HepG2 (cell line): ENCODE data around the gene RNH1. TPM values are rescaled to one million over a fixed set of nuclear protein-coding genes. Genes with fewer than 3 reads are reported as not detected.

Experiments used
- CBFB ChIP-seq: sonication (generic); formaldehyde crosslinking; IDR thresholded peaks from 2 replicates; pipeline ENCODE4 v1.4.0; 2020; ENCODE audit warnings: missing genetic modification reagents
- DPF2 ChIP-seq: sonication (generic); formaldehyde crosslinking; IDR thresholded peaks from 2 replicates; pipeline ENCODE4 v1.4.0; 2020; ENCODE audit warnings: mild to moderate bottlenecking, low read depth, missing genetic modification reagents, borderline replicate concordance
- ETV6 ChIP-seq: sonication (generic); formaldehyde crosslinking; conservative IDR thresholded peaks from 2 replicates; pipeline ENCODE4 v1.4.0; 2020; ENCODE audit warnings: missing genetic modification reagents
- FOXM1 ChIP-seq: sonication (generic); formaldehyde crosslinking; IDR thresholded peaks from 2 replicates; pipeline ENCODE4 v1.5.0; 2020; ENCODE audit warnings: missing genetic modification reagents
- GATAD1 ChIP-seq: IDR thresholded peaks from 2 replicates; pipeline ENCODE4 v1.6.1; 2016; ENCODE audit warnings: missing genetic modification reagents, missing compliant biosample characterization
- HNRNPL ChIP-seq: fragments of 200-400 bp; formaldehyde crosslinking; IDR thresholded peaks from 2 replicates; pipeline ENCODE4 v1.6.1; 2017; ENCODE audit warnings: mild to moderate bottlenecking, low read depth, low read length
- HOXA9 ChIP-seq: sonication (generic); formaldehyde crosslinking; IDR thresholded peaks from 2 replicates; pipeline ENCODE4 v1.8.1; 2022; ENCODE audit warnings: missing genetic modification reagents, mild to moderate bottlenecking, moderate library complexity, borderline replicate concordance
- HOXD1 ChIP-seq: sonication (generic); formaldehyde crosslinking; IDR thresholded peaks from 2 replicates; pipeline ENCODE4 v1.5.0; 2020; ENCODE audit warnings: missing genetic modification reagents
- MAFF ChIP-seq: IDR thresholded peaks from 2 replicates; pipeline ENCODE4 v1.6.1; 2011; ENCODE audit warnings: low read depth, low read length, improper control_type of control experiment
- MED8 ChIP-seq: sonication (generic); formaldehyde crosslinking; IDR thresholded peaks from 2 replicates; pipeline ENCODE4 v1.8.1; 2023; ENCODE audit warnings: mild to moderate bottlenecking, missing genetic modification reagents; ENCODE audit not compliant: insufficient replicate concordance
- MYC ChIP-seq: sonication (generic); formaldehyde crosslinking; IDR thresholded peaks from 2 replicates; pipeline ENCODE4 v1.9.0; 2021; ENCODE audit warnings: missing genetic modification reagents, borderline replicate concordance
- NCOA2 ChIP-seq: sonication (generic); formaldehyde crosslinking; IDR thresholded peaks from 2 replicates; pipeline ENCODE4 v1.8.0; 2022; ENCODE audit warnings: inconsistent platforms
- NPAS2 ChIP-seq: sonication (generic); formaldehyde crosslinking; IDR thresholded peaks from 2 replicates; pipeline ENCODE4 v1.8.0; 2022; ENCODE audit warnings: mild to moderate bottlenecking, missing genetic modification reagents, borderline replicate concordance
- NR2F1 ChIP-seq, 2 experiments: fragments of 450-650 bp in 1 of 2; formaldehyde crosslinking in 1 of 2; IDR thresholded peaks; 2 replicates each; pipeline versions ENCODE4 v1.5.0 to v1.6.1; 2016 to 2020; ENCODE audit warnings: mild to moderate bottlenecking in 1 of 2, missing compliant biosample characterization in 1 of 2, missing genetic modification reagents in 1 of 2, moderate library complexity in 1 of 2
- PPARG ChIP-seq: conservative IDR thresholded peaks from 2 replicates; pipeline ENCODE4 v1.6.1; 2016; ENCODE audit warnings: missing biosample characterization, missing genetic modification reagents
- RBM22 ChIP-seq: fragments of 200-400 bp; formaldehyde crosslinking; optimal IDR thresholded peaks from 2 replicates; pipeline ENCODE3; 2017; ENCODE audit warnings: mild to moderate bottlenecking, low read length, moderate library complexity
- RFX3 ChIP-seq: IDR thresholded peaks from 2 replicates; pipeline ENCODE4 v1.6.1; 2016; ENCODE audit warnings: missing biosample characterization, missing genetic modification reagents
- SMAD9 ChIP-seq: sonication (generic); formaldehyde crosslinking; IDR thresholded peaks from 2 replicates; pipeline ENCODE4 v1.5.1; 2020; ENCODE audit warnings: mild to moderate bottlenecking, missing genetic modification reagents
- SP140L ChIP-seq: sonication (generic); formaldehyde crosslinking; IDR thresholded peaks from 2 replicates; pipeline ENCODE4 v1.4.0; 2020; ENCODE audit warnings: missing genetic modification reagents, borderline replicate concordance
- TCF7L2 ChIP-seq: IDR thresholded peaks from 2 replicates; pipeline ENCODE4 v1.6.1; 2011; ENCODE audit warnings: mild to moderate bottlenecking, low read depth, low read length, moderate library complexity
- ZBTB1 ChIP-seq: sonication (generic); formaldehyde crosslinking; IDR thresholded peaks from 2 replicates; pipeline ENCODE4 v1.4.0; 2020; ENCODE audit warnings: missing genetic modification reagents, borderline replicate concordance
- ZNF260 ChIP-seq: sonication (generic); formaldehyde crosslinking; IDR thresholded peaks from 2 replicates; pipeline ENCODE4 v1.4.0; 2020; ENCODE audit warnings: missing genetic modification reagents, low read depth, mild to moderate bottlenecking, borderline replicate concordance
- ZNF33B ChIP-seq: sonication (generic); formaldehyde crosslinking; IDR thresholded peaks from 2 replicates; pipeline ENCODE4 v1.5.1; 2020; ENCODE audit warnings: mild to moderate bottlenecking, missing genetic modification reagents
- ZNF354B ChIP-seq: sonication (generic); formaldehyde crosslinking; IDR thresholded peaks from 2 replicates; pipeline ENCODE4 v1.8.0; 2022; ENCODE audit warnings: mild to moderate bottlenecking, missing genetic modification reagents
- ZNF709 ChIP-seq: sonication (generic); formaldehyde crosslinking; IDR thresholded peaks from 2 replicates; pipeline ENCODE4 v1.5.0; 2020; ENCODE audit warnings: mild to moderate bottlenecking, missing genetic modification reagents
- ZNF772 ChIP-seq: sonication (generic); formaldehyde crosslinking; IDR thresholded peaks from 2 replicates; pipeline ENCODE4 v1.5.0; 2020; ENCODE audit warnings: mild to moderate bottlenecking, missing genetic modification reagents
- polyA plus RNA-seq, 8 experiments: library from polyadenylated mRNA; depleted of rRNA in 3 of 8; stranded (reverse) in 7 of 8; unstranded in 1 of 8; fragments of >200 nt; fragmentation: Illumina TruSeq in 4 of 8; extraction: Trizol in 4 of 8; gene quantifications; 2 replicates each; pipeline versions ENCODE4 v1.2.1 to v1.2.3, GENCODE V29; 2011 to 2016; ENCODE audit warnings: low read depth in 4 of 8, missing spikeins in 1 of 8, mixed read lengths in 1 of 8; ENCODE audit not compliant: insufficient read depth in 1 of 8
- total RNA-seq, 5 experiments: library from RNA; depleted of rRNA; stranded (reverse); fragments of >200 nt; fragmentation: Illumina TruSeq; extraction: Trizol; gene quantifications; 2 replicates each; pipeline ENCODE4 v1.2.3, GENCODE V29; 2016; ENCODE audit warnings: low read depth in 1 of 5
- TF ChIP-seq, protein P1 (sequence below): sonication (generic); formaldehyde crosslinking; IDR thresholded peaks from 2 replicates; pipeline ENCODE4 v1.8.0; 2022; ENCODE audit warnings: missing genetic modification reagents, mild to moderate bottlenecking, borderline replicate concordance
- TF ChIP-seq, protein P2 (sequence below): IDR thresholded peaks from 2 replicates; pipeline ENCODE4 v1.6.1; 2016

RNH1 gene
- total and polyA plus RNA-seq, 2 of the 13 experiments (the other 11 are each of a cell fraction or from before 2014, with no cell fraction given) = 36.0 to 74.1 TPM

- TF ChIP-seq GATAD1 (CRISPR knock-in tag) (peak; percentile 94), NCOA2 (CRISPR knock-in tag) (no peak; the same call in 1 of the 2 replicates), ZNF33B (0 out of 2 replicates have a peak, but pooled peaks have one; percentile 56), DPF2 (CRISPR knock-in tag) (0 out of 2 replicates have a peak, but pooled peaks have one; percentile 19), TCF7L2 (no peak), ZNF772 (CRISPR knock-in tag) (peak; percentile 87; the same call in 1 of the 2 replicates), PPARG (CRISPR knock-in tag) (0 out of 2 replicates have a peak, but pooled peaks have one; percentile 18), ETV6 (CRISPR knock-in tag) (no peak), ZBTB1 (no peak), RBM22 (no peak), HNRNPL (0 out of 2 replicates have a peak, but pooled peaks have one; percentile 54), NR2F1 (CRISPR knock-in tag; IDR thresholded peaks at IDR 0.05) (no peak), ZNF260 (0 out of 2 replicates have a peak, but pooled peaks have one; percentile 26), MED8 (CRISPR knock-in tag) (peak; percentile 31), ZNF709 (CRISPR knock-in tag) (no peak), FOXM1 (CRISPR knock-in tag) (0 out of 2 replicates have a peak, but pooled peaks have one; percentile 11), MAFF (no peak), CBFB (0 out of 2 replicates have a peak, but pooled peaks have one; percentile 15), HOXD1 (CRISPR knock-in tag) (0 out of 2 replicates have a peak, but pooled peaks have one; percentile 22), NPAS2 (CRISPR knock-in tag) (no peak), HOXA9 (no peak), SP140L (CRISPR knock-in tag) (no peak; the same call in 1 of the 2 replicates), RFX3 (CRISPR knock-in tag) (no peak), ZNF354B (CRISPR knock-in tag) (peak; percentile 58; the same call in 1 of the 2 replicates), SMAD9 (peak; percentile 89; the same call in 1 of the 2 replicates), MYC (CRISPR knock-in tag) (peak; percentile 92)
- TF ChIP-seq, protein P1, sequence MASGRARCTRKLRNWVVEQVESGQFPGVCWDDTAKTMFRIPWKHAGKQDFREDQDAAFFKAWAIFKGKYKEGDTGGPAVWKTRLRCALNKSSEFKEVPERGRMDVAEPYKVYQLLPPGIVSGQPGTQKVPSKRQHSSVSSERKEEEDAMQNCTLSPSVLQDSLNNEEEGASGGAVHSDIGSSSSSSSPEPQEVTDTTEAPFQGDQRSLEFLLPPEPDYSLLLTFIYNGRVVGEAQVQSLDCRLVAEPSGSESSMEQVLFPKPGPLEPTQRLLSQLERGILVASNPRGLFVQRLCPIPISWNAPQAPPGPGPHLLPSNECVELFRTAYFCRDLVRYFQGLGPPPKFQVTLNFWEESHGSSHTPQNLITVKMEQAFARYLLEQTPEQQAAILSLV = peak; percentile 64; the same call in 1 of the 2 replicates
- TF ChIP-seq, protein P2, sequence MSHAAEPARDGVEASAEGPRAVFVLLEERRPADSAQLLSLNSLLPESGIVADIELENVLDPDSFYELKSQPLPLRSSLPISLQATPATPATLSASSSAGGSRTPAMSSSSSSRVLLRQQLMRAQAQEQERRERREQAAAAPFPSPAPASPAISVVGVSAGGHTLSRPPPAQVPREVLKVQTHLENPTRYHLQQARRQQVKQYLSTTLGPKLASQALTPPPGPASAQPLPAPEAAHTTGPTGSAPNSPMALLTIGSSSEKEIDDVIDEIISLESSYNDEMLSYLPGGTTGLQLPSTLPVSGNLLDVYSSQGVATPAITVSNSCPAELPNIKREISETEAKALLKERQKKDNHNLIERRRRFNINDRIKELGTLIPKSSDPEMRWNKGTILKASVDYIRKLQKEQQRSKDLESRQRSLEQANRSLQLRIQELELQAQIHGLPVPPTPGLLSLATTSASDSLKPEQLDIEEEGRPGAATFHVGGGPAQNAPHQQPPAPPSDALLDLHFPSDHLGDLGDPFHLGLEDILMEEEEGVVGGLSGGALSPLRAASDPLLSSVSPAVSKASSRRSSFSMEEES = peak; percentile 30
Measured at GRCh38 chr11:506238-506994, 626 bp downstream of the RNH1 start (continued).
